H9 (cell line): ENCODE data around the gene MACROD1. TPM values are rescaled to one million over a fixed set of nuclear protein-coding genes. Genes with fewer than 3 reads are reported as not detected.
A peak's percentile ranks its signal among the peaks of the same experiment; 100 is the strongest.

Source experiments
- DNase-seq: peaks from one replicate; pipeline ENCODE4 v3.0.0-alpha.2; 2017
- H2AFZ ChIP-seq: one replicate; pipeline ENCODE4 v1.6.1; 2013; ENCODE audit warnings: mild to moderate bottlenecking, low read length, control low read depth, moderate library complexity
- H2AK5ac ChIP-seq: 2 replicates; pipeline ENCODE4 v1.6.1; 2013; ENCODE audit warnings: low read length, control low read depth, mixed read lengths; ENCODE audit not compliant: insufficient read length
- H2BK120ac ChIP-seq: one replicate; pipeline ENCODE4 v1.6.1; 2013; ENCODE audit warnings: low read depth, mild to moderate bottlenecking, low read length, control low read depth, inconsistent platforms; ENCODE audit not compliant: poor library complexity, severe bottlenecking
- H2BK12ac ChIP-seq: 2 replicates; pipeline ENCODE4 v1.6.1; 2013; ENCODE audit warnings: low read length, control low read depth, mixed read lengths, low read depth; ENCODE audit not compliant: insufficient read length
- H2BK15ac ChIP-seq: 2 replicates; pipeline ENCODE4 v1.6.1; 2013; ENCODE audit warnings: low read depth, low read length, control low read depth
- H2BK20ac ChIP-seq: one replicate; pipeline ENCODE4 v1.6.1; 2013; ENCODE audit warnings: low read depth, mild to moderate bottlenecking, low read length, control low read depth, inconsistent platforms; ENCODE audit not compliant: poor library complexity, severe bottlenecking
- H2BK5ac ChIP-seq: 2 replicates; pipeline ENCODE4 v1.6.1; 2013; ENCODE audit warnings: low read length, control low read depth, mixed read lengths; ENCODE audit not compliant: insufficient read length
- H3K14ac ChIP-seq: 2 replicates; pipeline ENCODE4 v1.6.1; 2013; ENCODE audit warnings: low read length, control low read depth; ENCODE audit not compliant: insufficient read depth
- H3K18ac ChIP-seq: 2 replicates; pipeline ENCODE4 v1.6.1; 2013; ENCODE audit warnings: low read depth, mild to moderate bottlenecking, mixed read lengths, low read length, control low read depth; ENCODE audit not compliant: insufficient read length
- H3K23ac ChIP-seq: 2 replicates; pipeline ENCODE4 v1.6.1; 2013; ENCODE audit warnings: low read length, control low read depth, mixed read lengths, low read depth; ENCODE audit not compliant: insufficient read length
- H3K23me2 ChIP-seq: 2 replicates; pipeline ENCODE4 v1.6.1; 2013; ENCODE audit warnings: low read depth, mild to moderate bottlenecking, mixed read lengths, low read length, control low read depth; ENCODE audit not compliant: insufficient read length, poor library complexity, severe bottlenecking
- H3K27ac ChIP-seq: 2 replicates; pipeline ENCODE4 v1.5.1; 2013; ENCODE audit warnings: low read length, control low read depth, mixed read lengths, low read depth; ENCODE audit not compliant: insufficient read length
- H3K27me3 ChIP-seq: 2 replicates; pipeline ENCODE4 v1.6.1; 2013; ENCODE audit warnings: low read length, control low read depth, inconsistent platforms; ENCODE audit not compliant: insufficient read depth
- H3K4ac ChIP-seq: 2 replicates; pipeline ENCODE4 v1.6.1; 2013; ENCODE audit warnings: low read depth, mild to moderate bottlenecking, control low read depth, inconsistent platforms, low read length, moderate library complexity
- H3K4me1 ChIP-seq: 2 replicates; pipeline ENCODE4 v1.6.1; 2013; ENCODE audit warnings: low read length, control low read depth, inconsistent platforms; ENCODE audit not compliant: insufficient read depth
- H3K4me2 ChIP-seq: 2 replicates; pipeline ENCODE4 v1.6.1; 2013; ENCODE audit warnings: low read length, control low read depth, mixed read lengths; ENCODE audit not compliant: insufficient read length, insufficient read depth
- H3K56ac ChIP-seq: 2 replicates; pipeline ENCODE4 v1.6.1; 2013; ENCODE audit warnings: low read depth, mild to moderate bottlenecking, mixed read lengths, low read length, control low read depth; ENCODE audit not compliant: insufficient read length
- H3K79me1 ChIP-seq: 2 replicates; pipeline ENCODE4 v1.6.1; 2013; ENCODE audit warnings: low read depth, mild to moderate bottlenecking, moderate library complexity, low read length, control low read depth, inconsistent platforms; ENCODE audit not compliant: insufficient read depth, poor library complexity, severe bottlenecking
- H3K79me2 ChIP-seq: 2 replicates; pipeline ENCODE4 v1.6.1; 2013; ENCODE audit warnings: low read length, control low read depth, inconsistent platforms; ENCODE audit not compliant: insufficient read depth
- H3K9ac ChIP-seq: 2 replicates; pipeline ENCODE4 v1.6.1; 2013; ENCODE audit warnings: low read length, control low read depth, mixed read lengths; ENCODE audit not compliant: insufficient read length; ENCODE audit errors: extremely low read depth
- H3K9me3 ChIP-seq: one replicate; pipeline ENCODE4 v1.6.1; 2013; ENCODE audit warnings: low read depth, low read length, inconsistent platforms; ENCODE audit not compliant: control insufficient read depth
- H3T11ph ChIP-seq: one replicate; pipeline ENCODE4 v1.6.1; 2013; ENCODE audit warnings: mild to moderate bottlenecking, low read length, control low read depth, inconsistent platforms
- H4K20me1 ChIP-seq: one replicate; pipeline ENCODE4 v1.6.1; 2013; ENCODE audit not compliant: control insufficient read depth, insufficient read length, insufficient read depth
- H4K5ac ChIP-seq: 2 replicates; pipeline ENCODE4 v1.6.1; 2013; ENCODE audit warnings: low read depth, mild to moderate bottlenecking, mixed read lengths, low read length, control low read depth; ENCODE audit not compliant: insufficient read length
- H4K8ac ChIP-seq: replicated peaks from 2 replicates; pipeline ENCODE4 v1.6.1; 2013; ENCODE audit warnings: low read length, control low read depth, mixed read lengths, low read depth; ENCODE audit not compliant: insufficient read length
- H4K91ac ChIP-seq: 2 replicates; pipeline ENCODE4 v1.6.1; 2013; ENCODE audit warnings: low read depth, mild to moderate bottlenecking, moderate library complexity, mixed read lengths, low read length, control low read depth; ENCODE audit not compliant: insufficient read length
- H3K27ac Mint-ChIP-seq, 3 experiments: 2 replicates in 2 of 3; 3 replicates in 1 of 3; pipeline ENCODE4 v1.8.0; 2020 to 2021; ENCODE audit warnings: mixed read lengths in 3 of 3, mild to moderate bottlenecking in 1 of 3, moderate library complexity in 1 of 3
- H3K27me3 Mint-ChIP-seq: 2 replicates; pipeline ENCODE4 v1.8.0; 2021; ENCODE audit warnings: low read depth, mild to moderate bottlenecking, moderate library complexity, mixed read lengths
- H3K36me3 Mint-ChIP-seq, 3 experiments: 2 replicates in 2 of 3; 3 replicates in 1 of 3; pipeline ENCODE4 v1.8.0; 2020 to 2021; ENCODE audit warnings: low read depth in 3 of 3, mixed read lengths in 3 of 3; ENCODE audit not compliant: insufficient read depth in 1 of 3
- H3K4me1 Mint-ChIP-seq, 2 experiments: 2 replicates each; pipeline ENCODE4 v1.8.0; 2020; ENCODE audit warnings: mixed read lengths in 2 of 2
- H3K4me3 Mint-ChIP-seq, 2 experiments: 2 replicates in 1 of 2; 3 replicates in 1 of 2; pipeline ENCODE4 v1.8.0; 2020 to 2021; ENCODE audit warnings: mild to moderate bottlenecking in 2 of 2, mixed read lengths in 2 of 2, moderate library complexity in 1 of 2
- H3K9me3 Mint-ChIP-seq, 2 experiments: 2 replicates in 1 of 2; 3 replicates in 1 of 2; pipeline ENCODE4 v1.8.0; 2020; ENCODE audit warnings: mild to moderate bottlenecking in 2 of 2, mixed read lengths in 2 of 2, moderate library complexity in 1 of 2
- WGBS: extraction: QIAGEN DNeasy Blood & Tissue Kit; methylation state at CpG from one replicate; pipeline ENCODE4 v1.1.7; 2013; ENCODE audit warnings: missing lambda C conversion rate, low lambda C conversion rate, mixed read lengths; ENCODE audit not compliant: insufficient read length; ENCODE audit errors: extremely low coverage; 5-methylcytosine and 5-hydroxymethylcytosine counted together
- total RNA-seq: library from RNA; stranded (reverse); gene quantifications from 2 replicates; pipeline ENCODE4 v1.2.1, GENCODE V29; 2021
- TF ChIP-seq, protein P1 (sequence below): fragments of 200-600 bp; sonication (generic); conservative IDR thresholded peaks from 3 replicates; pipeline ENCODE4 v1.8.0; 2021; ENCODE audit warnings: antibody characterized with exemption, mild to moderate bottlenecking

Gene MACROD1
- total RNA-seq, 1 experiment from 2014 or later = 21.2 TPM

DNA sequence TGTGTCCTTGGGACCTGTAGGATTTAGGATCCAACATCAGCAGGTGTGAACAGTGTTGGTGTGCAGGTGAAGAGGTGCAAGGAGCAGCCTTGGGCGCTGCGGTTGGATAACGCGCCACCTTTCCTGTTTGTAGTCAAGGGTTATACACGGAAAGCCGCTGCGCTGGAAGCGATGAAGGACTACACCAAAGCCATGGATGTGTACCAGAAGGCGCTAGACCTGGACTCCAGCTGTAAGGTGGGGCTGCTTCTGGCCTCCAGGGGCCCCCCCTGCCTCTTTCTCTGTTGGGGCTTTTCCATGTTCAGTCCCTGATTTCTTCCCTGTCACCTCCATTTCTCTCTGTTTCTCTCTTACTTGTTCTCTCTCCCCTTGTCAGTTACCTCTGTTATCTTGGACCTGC lies 37.1 kb upstream of the MACROD1 start:
- H3K9me3 ChIP-seq = no peaks in the 10 kb centered on the region
- H4K8ac ChIP-seq = no peak overlapping the region
- peak overlapping the region in 2 of 3 experiments; percentile 30 to 79; a peak in 4 of 7 replicates for H3K27ac Mint-ChIP-seq
- H3K4me3 Mint-ChIP-seq = no peak overlapping the region
- no peak overlapping the region for H2BK120ac ChIP-seq
- no peaks in the 10 kb centered on the region for H3K79me1 ChIP-seq
- no peak overlapping the region; the same call in 1 of the 2 replicates for H3K14ac ChIP-seq
- H2BK20ac ChIP-seq = no peak overlapping the region
- no peak overlapping the region for H3T11ph ChIP-seq
- no peak overlapping the region for H2BK15ac ChIP-seq
- no peak overlapping the region for H3K27ac ChIP-seq
- H3K79me2 ChIP-seq = no peaks in the 10 kb centered on the region
- no peak overlapping the region for H2BK5ac ChIP-seq
- no peak overlapping the region for H3K18ac ChIP-seq
- TF ChIP-seq, protein P1, sequence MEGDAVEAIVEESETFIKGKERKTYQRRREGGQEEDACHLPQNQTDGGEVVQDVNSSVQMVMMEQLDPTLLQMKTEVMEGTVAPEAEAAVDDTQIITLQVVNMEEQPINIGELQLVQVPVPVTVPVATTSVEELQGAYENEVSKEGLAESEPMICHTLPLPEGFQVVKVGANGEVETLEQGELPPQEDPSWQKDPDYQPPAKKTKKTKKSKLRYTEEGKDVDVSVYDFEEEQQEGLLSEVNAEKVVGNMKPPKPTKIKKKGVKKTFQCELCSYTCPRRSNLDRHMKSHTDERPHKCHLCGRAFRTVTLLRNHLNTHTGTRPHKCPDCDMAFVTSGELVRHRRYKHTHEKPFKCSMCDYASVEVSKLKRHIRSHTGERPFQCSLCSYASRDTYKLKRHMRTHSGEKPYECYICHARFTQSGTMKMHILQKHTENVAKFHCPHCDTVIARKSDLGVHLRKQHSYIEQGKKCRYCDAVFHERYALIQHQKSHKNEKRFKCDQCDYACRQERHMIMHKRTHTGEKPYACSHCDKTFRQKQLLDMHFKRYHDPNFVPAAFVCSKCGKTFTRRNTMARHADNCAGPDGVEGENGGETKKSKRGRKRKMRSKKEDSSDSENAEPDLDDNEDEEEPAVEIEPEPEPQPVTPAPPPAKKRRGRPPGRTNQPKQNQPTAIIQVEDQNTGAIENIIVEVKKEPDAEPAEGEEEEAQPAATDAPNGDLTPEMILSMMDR = no peak
- H3K9me3 Mint-ChIP-seq = no peaks in the 10 kb centered on the region; a peak in 1 of 5 replicates
- H2AK5ac ChIP-seq = no peak overlapping the region
- no peaks in the 10 kb centered on the region for H3K23me2 ChIP-seq
- no peak for DNase-seq
- H3K27me3 Mint-ChIP-seq = no peaks in the 10 kb centered on the region
- no peaks in the 10 kb centered on the region for H4K20me1 ChIP-seq
- no peak overlapping the region for H3K23ac ChIP-seq
- no CpG with 5 or more reads among the region's 9 CpGs for WGBS
- H3K27me3 ChIP-seq = no peaks in the 10 kb centered on the region
- H3K4me1 ChIP-seq = no peaks in the 10 kb centered on the region
- H3K4ac ChIP-seq = no peak overlapping the region
- no peak overlapping the region for H3K4me2 ChIP-seq
- no peak overlapping the region for H3K56ac ChIP-seq
- no peak overlapping the region for H4K91ac ChIP-seq
- no peak overlapping the region for H2BK12ac ChIP-seq
- peaks cover 13 to 14% of the 10 kb centered on the region in 2 experiments for H3K4me1 Mint-ChIP-seq
- no peak overlapping the region for H4K5ac ChIP-seq
- no peak overlapping the region for H2AFZ ChIP-seq
- peaks cover 44 to 92% (median 82%) of the 10 kb centered on the region in 3 experiments; a peak in 6 of 7 replicates for H3K36me3 Mint-ChIP-seq
- no peak overlapping the region for H3K9ac ChIP-seq
